Mesothelial cell of epicardium (in vitro differentiated cells): Measurements from ENCODE around the gene TRIM67. TPM values are rescaled to one million over a fixed set of nuclear protein-coding genes. Genes with fewer than 3 reads are reported as not detected.

Source experiments
- DNase-seq, 2 experiments: peaks; one replicate each; pipeline ENCODE4 v3.0.0; 2021; ENCODE audit warnings: low spot score in 2 of 2; ENCODE audit not compliant: unreplicated experiment in 2 of 2
- H3K27ac Mint-ChIP-seq: 2 replicates; pipeline ENCODE4 v1.8.0; 2021; ENCODE audit warnings: mixed read lengths
- H3K27me3 Mint-ChIP-seq: 2 replicates; pipeline ENCODE4 v1.8.0; 2021; ENCODE audit warnings: low read depth, mixed read lengths
- H3K36me3 Mint-ChIP-seq: 2 replicates; pipeline ENCODE4 v1.8.0; 2021; ENCODE audit warnings: mixed read lengths
- H3K4me1 Mint-ChIP-seq: 2 replicates; pipeline ENCODE4 v1.8.0; 2021; ENCODE audit warnings: mixed read lengths
- H3K4me3 Mint-ChIP-seq: 2 replicates; pipeline ENCODE4 v1.8.0; 2021; ENCODE audit warnings: mild to moderate bottlenecking, moderate library complexity, mixed read lengths
- H3K9me3 Mint-ChIP-seq: 2 replicates; pipeline ENCODE4 v1.8.0; 2021; ENCODE audit warnings: mixed read lengths
- CTCF ChIP-seq: fragments of 200-600 bp; sonication (generic); IDR thresholded peaks from one replicate; pipeline ENCODE4 v1.5.0; 2021; ENCODE audit warnings: antibody characterized with exemption; ENCODE audit not compliant: unreplicated experiment
- total RNA-seq: library from RNA; stranded (reverse); gene quantifications from 3 replicates; pipeline ENCODE4 v1.2.1, GENCODE V29; 2021

The TRIM67 gene
- total RNA-seq, 1 donor from 2014 or later, result 0.09 TPM

- DNase-seq, result no peak
- Mint-ChIP-seq H3K36me3 (peaks cover 15% of the 10 kb centered on the region), H3K4me3 (no peak overlapping the region), H3K9me3 (no peaks in the 10 kb centered on the region), H3K27ac (no peak overlapping the region), H3K27me3 (no peaks in the 10 kb centered on the region), H3K4me1 (no peaks in the 10 kb centered on the region)
- TF ChIP-seq CTCF, result no peak
Measured at GRCh38 chr1:231233735-231234417, 72.0 kb downstream of the TRIM67 start.

- TF ChIP-seq CTCF, result no peak
- Mint-ChIP-seq H3K4me3 (no peak overlapping the region), H3K27me3 (no peaks in the 10 kb centered on the region), H3K4me1 (no peaks in the 10 kb centered on the region), H3K36me3 (peaks cover 17% of the 10 kb centered on the region), H3K9me3 (no peaks in the 10 kb centered on the region), H3K27ac (no peak overlapping the region)
- DNase-seq, result no peak
Measured at GRCh38 chr1:231234506-231234905, 72.6 kb downstream of the TRIM67 start.

- Mint-ChIP-seq H3K27ac (no peak overlapping the region), H3K36me3 (peaks cover 17% of the 10 kb centered on the region)
Measured at GRCh38 chr1:231235526-231236207, 73.8 kb downstream of the TRIM67 start.

GRCh38 chr1:231236208-231236591 lies 74.3 kb downstream of the TRIM67 start:
- Mint-ChIP-seq H3K9me3 (no peaks in the 10 kb centered on the region), H3K4me3 (no peak overlapping the region), H3K27me3 (no peaks in the 10 kb centered on the region), H3K27ac (no peak overlapping the region), H3K36me3 (peaks cover 17% of the 10 kb centered on the region), H3K4me1 (peaks cover 9% of the 10 kb centered on the region)
- TF ChIP-seq CTCF, result no peak
- DNase-seq, result no peak

More at GRCh38 chr1:231235526-231236207, 73.8 kb downstream of the TRIM67 start:
- Mint-ChIP-seq H3K27me3 (no peaks in the 10 kb centered on the region), H3K4me1 (peaks cover 9% of the 10 kb centered on the region), H3K4me3 (no peak overlapping the region), H3K9me3 (no peaks in the 10 kb centered on the region)
- TF ChIP-seq CTCF, result no peak
- no peak for DNase-seq

- no peak overlapping the region for H3K4me3 Mint-ChIP-seq
- no peak for TF ChIP-seq CTCF
- peaks cover 17% of the 10 kb centered on the region for H3K36me3 Mint-ChIP-seq
- H3K27me3 Mint-ChIP-seq, result no peaks in the 10 kb centered on the region
- no peak for DNase-seq
- peaks cover 11% of the 10 kb centered on the region for H3K4me1 Mint-ChIP-seq
- H3K9me3 Mint-ChIP-seq, result no peaks in the 10 kb centered on the region
- H3K27ac Mint-ChIP-seq, result no peak overlapping the region
Measured at GRCh38 chr1:231236938-231237337, 75.1 kb downstream of the TRIM67 start.
